Naive thymus-derived CD4-positive, alpha-beta T cell (primary cell): Measurements from ENCODE around the gene AARS2. TPM values are rescaled to one million over a fixed set of nuclear protein-coding genes. Genes with fewer than 3 reads are reported as not detected.

Experiments
- ATAC-seq: fragments of 150-1000 bp; cut with Tn5 transposase; 2 replicates; pipeline ENCODE4 v1.10.0; 2021; ENCODE audit warnings: mild to moderate bottlenecking, moderate library complexity
- CTCF ChIA-PET: fragments of 350-600 bp; sonication (Branson Sonifier 250); formaldehyde crosslinking; loops from one replicate; lab custom pipeline; 2021; ENCODE audit warnings: antibody characterized with exemption; lab: Charles Lee
- POLR2A ChIA-PET: fragments of 350-600 bp; sonication (Branson Sonifier 250); formaldehyde crosslinking; loops from one replicate; lab custom pipeline; 2021; ENCODE audit warnings: antibody characterized with exemption, inconsistent platforms; lab: Charles Lee
- DNase-seq, 9 donors: peaks; one replicate each; pipeline versions ENCODE4 v3.0.0 to v3.0.0-alpha.2; 2020 to 2022; ENCODE audit warnings: mixed read lengths in 1 of 9
- H3K27ac ChIP-seq: one replicate; pipeline ENCODE4 v1.7.0; 2013; ENCODE audit warnings: mild to moderate bottlenecking, low read depth, low read length, moderate library complexity
- H3K27me3 ChIP-seq, 2 donors: one replicate each; pipeline ENCODE4 v1.7.0; 2013; ENCODE audit warnings: low read length in 2 of 2, mild to moderate bottlenecking in 2 of 2, moderate library complexity in 2 of 2; ENCODE audit not compliant: control insufficient read depth in 2 of 2, insufficient read depth in 2 of 2
- H3K36me3 ChIP-seq, 3 experiments: 1 replicate in 2 of 3; 2 replicates in 1 of 3; pipeline ENCODE4 v1.7.0; 2013; ENCODE audit warnings: low read length in 3 of 3, mild to moderate bottlenecking in 3 of 3, moderate library complexity in 1 of 3; ENCODE audit not compliant: insufficient read depth in 3 of 3, control insufficient read depth in 2 of 3
- H3K4me1 ChIP-seq, 2 donors: one replicate each; pipeline ENCODE4 v1.7.0; 2013; ENCODE audit warnings: low read length in 2 of 2, mild to moderate bottlenecking in 2 of 2, moderate library complexity in 1 of 2; ENCODE audit not compliant: control insufficient read depth in 2 of 2, insufficient read depth in 2 of 2
- H3K4me3 ChIP-seq: 2 replicates; pipeline ENCODE4 v1.7.0; 2013; ENCODE audit warnings: mild to moderate bottlenecking, low read length
- H3K9me3 ChIP-seq, 3 experiments: 1 replicate in 2 of 3; 2 replicates in 1 of 3; pipeline ENCODE4 v1.7.0; 2013; ENCODE audit warnings: low read length in 3 of 3; ENCODE audit not compliant: control insufficient read depth in 2 of 3
- H3K27ac Mint-ChIP-seq, 9 donors: one replicate each; pipeline ENCODE4 v1.8.0; 2020 to 2022; ENCODE audit warnings: mixed read lengths in 9 of 9, mild to moderate bottlenecking in 8 of 9, moderate library complexity in 5 of 9, inconsistent platforms in 2 of 9
- H3K27me3 Mint-ChIP-seq, 5 donors: one replicate each; pipeline ENCODE4 v1.8.0; 2021 to 2022; ENCODE audit warnings: mixed read lengths in 5 of 5, mild to moderate bottlenecking in 1 of 5
- H3K36me3 Mint-ChIP-seq, 5 donors: one replicate each; pipeline ENCODE4 v1.8.0; 2020 to 2022; ENCODE audit warnings: mixed read lengths in 5 of 5, mild to moderate bottlenecking in 3 of 5, inconsistent platforms in 1 of 5
- H3K4me1 Mint-ChIP-seq, 7 donors: one replicate each; pipeline ENCODE4 v1.8.0; 2020 to 2022; ENCODE audit warnings: mixed read lengths in 7 of 7, mild to moderate bottlenecking in 3 of 7, inconsistent platforms in 1 of 7
- H3K4me3 Mint-ChIP-seq, 10 donors: one replicate each; pipeline ENCODE4 v1.8.0; 2020 to 2022; ENCODE audit warnings: mild to moderate bottlenecking in 10 of 10, mixed read lengths in 10 of 10, moderate library complexity in 6 of 10, inconsistent platforms in 2 of 10
- H3K9me3 Mint-ChIP-seq, 11 donors: one replicate each; pipeline ENCODE4 v1.8.0; 2020 to 2022; ENCODE audit warnings: mixed read lengths in 11 of 11, mild to moderate bottlenecking in 4 of 11, inconsistent platforms in 1 of 11, moderate library complexity in 1 of 11
- intact Hi-C, 2 donors: fragments of 100-400 bp; cut with micrococcal nuclease; formaldehyde crosslinking; loops; one replicate each; pipeline ENCODE4 v1.15.1; 2023
- polyA plus RNA-seq, 2 donors: library from polyadenylated mRNA; unstranded; fragments of 300-500 nt; fragmentation: Illumina TruSeq; gene quantifications; one replicate each; pipeline ENCODE4 v1.2.3, GENCODE V29; 2021
- total RNA-seq, 6 experiments: library from RNA in 5 of 6; stranded (reverse) in 5 of 6; gene quantifications; 1 replicate in 5 of 6; 2 replicates in 1 of 6; pipeline ENCODE4 v1.2.3 and lab custom pipeline; 2021 to 2026

The AARS2 gene
- total and polyA plus RNA-seq, 7 experiments from 2014 or later = 8.9 to 29.8 (median 19.9) TPM

DNA sequence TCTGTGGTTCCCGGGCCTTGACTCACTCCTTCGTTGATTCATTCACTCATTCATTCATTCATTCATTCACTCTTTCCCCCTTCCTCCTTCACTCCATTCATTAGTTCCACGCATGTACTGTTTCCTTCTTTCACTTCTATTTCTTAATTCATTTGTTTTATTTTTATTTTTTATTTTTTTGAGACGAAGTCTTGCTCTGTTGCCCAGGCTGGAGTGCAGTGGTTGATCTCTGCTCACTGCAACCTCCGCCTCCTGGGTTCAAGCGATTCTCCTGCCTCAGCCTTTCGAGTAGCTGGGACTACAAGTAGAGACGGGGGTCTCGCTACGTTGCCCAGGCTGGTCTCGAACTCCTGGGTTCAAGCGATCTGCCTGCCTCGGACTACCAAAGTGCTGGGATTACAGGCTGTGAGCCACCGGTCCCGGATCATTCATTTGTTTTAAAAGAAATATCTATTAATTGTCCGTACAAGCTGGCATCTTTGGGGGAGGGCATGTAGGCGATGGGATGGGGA, 47.4 kb downstream of the AARS2 start:
- Histone ChIP-seq H3K4me1 (peaks cover 30% of the 10 kb centered on the region in 2 donors), H3K4me3 (peak overlapping the region; percentile 85), H3K9me3 (no peaks in the 10 kb centered on the region), H3K36me3 (peaks cover 0 to 7% (median 0%) of the 10 kb centered on the region in 3 experiments), H3K27me3 (peaks cover 0 to 8% of the 10 kb centered on the region in 2 donors), H3K27ac (peak overlapping the region; percentile 97)
- Mint-ChIP-seq H3K27me3 (peaks cover 15 to 22% (median 17%) of the 10 kb centered on the region in 5 donors), H3K27ac (peak overlapping the region; percentile 77 to 96 (median 91)), H3K9me3 (no peaks in the 10 kb centered on the region), H3K4me3 (peak overlapping the region; percentile 87 to 99 (median 94)), H3K4me1 (peaks cover 32 to 57% (median 43%) of the 10 kb centered on the region in 7 donors), H3K36me3 (peaks cover 0 to 17% (median 4%) of the 10 kb centered on the region in 5 donors)
- intact Hi-C loops = loop anchor here (1.0 to 2.0 kb wide), 9 partner anchors 8 to 138 kb away; partner anchors contain the start of genes CDC5L (in 2 of the 2), SLC29A1 (in 2 of the 2), SLC35B2 (in 2 of the 2) and AARS2 (in 1 of the 2)
- CTCF ChIA-PET = interaction anchor here (1.6 to 5.2 kb wide), 2 partner anchors 10 to 39 kb away, joined by 10 to 50 read pairs; partner anchors contain the start of gene SLC35B2
- POLR2A ChIA-PET = interaction anchor here (1.3 to 3.7 kb wide), 4 partner anchors 11 to 42 kb away, joined by 3 to 33 read pairs (median 10); partner anchors contain the start of genes HSP90AB1 and SLC29A1
- DNase-seq = no peak
- ATAC-seq = no peak

DNA sequence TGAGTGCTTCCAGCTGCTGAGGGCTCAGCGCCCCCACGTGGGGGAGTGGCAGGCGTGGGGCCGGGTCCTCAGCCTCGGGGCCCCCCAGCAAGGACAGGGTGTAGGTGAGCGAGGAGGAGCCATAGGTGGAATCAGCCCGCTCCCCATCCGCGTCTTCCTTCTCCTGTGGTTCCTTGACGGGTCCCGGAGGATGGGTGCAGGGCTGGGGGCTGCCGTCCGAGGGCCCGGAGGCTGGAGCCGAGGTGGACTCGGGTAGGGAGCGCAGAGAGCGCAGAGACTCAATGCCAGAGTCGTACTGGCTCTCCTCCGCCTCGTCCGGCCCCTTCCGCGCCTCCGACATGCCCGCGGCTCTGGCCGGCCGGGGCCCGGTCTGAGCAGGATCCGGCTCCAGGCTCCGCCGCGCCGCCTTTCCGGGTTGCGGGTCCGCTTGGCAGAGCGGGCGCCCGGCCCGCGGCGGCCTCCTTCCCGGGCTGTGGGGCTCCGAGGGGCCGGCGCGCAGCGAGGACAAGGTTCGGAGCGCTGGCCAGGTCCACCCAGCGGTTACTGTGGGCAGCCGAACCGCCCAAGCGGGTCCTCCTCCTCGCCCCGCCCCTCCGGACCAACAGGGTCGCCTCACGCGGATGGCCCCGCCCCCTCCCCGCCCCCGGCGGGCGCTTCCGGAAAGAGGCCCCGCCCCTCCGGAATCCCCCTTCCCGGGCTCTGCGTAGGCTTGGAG, 48.0 kb downstream of the AARS2 start, which contains the start of gene NFKBIE:
Gene NFKBIE, minus strand, starts transcription at position 545 of the 715 bp plus-strand sequence. Its CDS starts 205 bp downstream, at position 340.
- Mint-ChIP-seq H3K27me3 (peaks cover 15 to 22% (median 16%) of the 10 kb centered on the region in 5 donors), H3K9me3 (no peaks in the 10 kb centered on the region), H3K4me3 (peak within 1 kb of the TSS; percentile 87 to 99 (median 94)), H3K36me3 (peaks cover 0 to 18% (median 5%) of the 10 kb centered on the region in 5 donors), H3K27ac (peak within 1 kb of the TSS; percentile 90 to 96 (median 92)), H3K4me1 (peaks cover 32 to 57% (median 43%) of the 10 kb centered on the region in 7 donors)
- Histone ChIP-seq H3K27ac (peak within 1 kb of the TSS; percentile 97), H3K36me3 (peaks cover 0 to 13% (median 0%) of the 10 kb centered on the region in 3 experiments), H3K27me3 (peaks cover 0 to 8% of the 10 kb centered on the region in 2 donors), H3K4me3 (peak within 1 kb of the TSS; percentile 85), H3K9me3 (no peaks in the 10 kb centered on the region), H3K4me1 (peaks cover 30% of the 10 kb centered on the region in 2 donors)
- DNase-seq = peak; percentile 87 to 99 (median 93)
- intact Hi-C loops = loop anchor here (1.0 to 2.0 kb wide), 9 partner anchors 8 to 138 kb away; partner anchors contain the start of genes CDC5L (in 2 of the 2), SLC29A1 (in 2 of the 2), SLC35B2 (in 2 of the 2) and AARS2 (in 1 of the 2)
- ChIA-PET POLR2A (interaction anchor here (1.2 to 3.7 kb wide), 5 partner anchors 10 to 41 kb away, joined by 4 to 33 read pairs (median 8); partner anchors contain the start of genes HSP90AB1 and SLC29A1), CTCF (interaction anchor here (1.0 to 5.2 kb wide), 4 partner anchors 9 to 44 kb away, joined by 3 to 50 read pairs (median 4); partner anchors contain the start of gene HSP90AB1)
- peak; percentile 92 for ATAC-seq

DNA sequence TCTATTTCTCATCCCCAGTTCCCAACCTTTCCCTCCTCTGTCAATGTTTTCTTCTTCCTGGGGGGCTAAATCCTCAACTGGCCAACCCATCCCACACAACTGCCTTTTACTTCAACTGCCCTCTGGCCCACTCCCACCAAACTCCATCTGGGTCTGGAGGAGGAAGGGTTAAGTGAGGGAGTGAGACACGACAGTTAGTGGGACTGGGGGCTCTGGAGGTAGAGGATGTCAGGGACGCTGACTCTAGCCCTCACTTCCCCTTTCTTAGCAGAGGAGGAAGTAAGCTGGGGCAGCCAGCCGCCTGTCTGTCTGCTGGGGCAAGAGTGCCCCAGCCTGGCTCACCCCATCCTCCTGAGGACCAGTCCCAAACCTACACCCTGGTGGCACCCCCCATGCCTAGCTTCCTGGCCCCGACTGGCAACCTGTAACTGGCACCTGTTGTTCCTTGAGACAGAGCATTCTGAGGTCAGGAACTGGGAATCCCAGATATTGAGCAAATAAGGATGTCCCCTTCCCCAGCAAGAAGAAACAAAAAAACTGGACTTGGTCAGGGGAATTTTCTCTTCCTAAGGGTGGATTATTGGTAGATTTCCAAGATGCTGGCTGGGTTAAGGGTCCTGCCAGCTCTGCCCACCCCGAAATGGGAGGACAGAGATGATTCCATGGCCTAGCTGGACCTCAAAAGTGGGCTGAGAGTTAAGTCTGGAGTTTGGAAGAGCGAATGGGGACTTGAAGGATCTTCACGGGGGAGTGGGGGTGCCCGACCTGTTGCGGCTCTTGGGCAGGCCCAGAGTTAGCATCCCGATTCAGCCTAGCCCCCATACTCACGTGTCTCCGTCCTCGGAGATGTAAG, 48.8 kb downstream of the AARS2 start:
- H3K4me3 Mint-ChIP-seq = peak overlapping the region; percentile 81 to 99 (median 94)

DNA sequence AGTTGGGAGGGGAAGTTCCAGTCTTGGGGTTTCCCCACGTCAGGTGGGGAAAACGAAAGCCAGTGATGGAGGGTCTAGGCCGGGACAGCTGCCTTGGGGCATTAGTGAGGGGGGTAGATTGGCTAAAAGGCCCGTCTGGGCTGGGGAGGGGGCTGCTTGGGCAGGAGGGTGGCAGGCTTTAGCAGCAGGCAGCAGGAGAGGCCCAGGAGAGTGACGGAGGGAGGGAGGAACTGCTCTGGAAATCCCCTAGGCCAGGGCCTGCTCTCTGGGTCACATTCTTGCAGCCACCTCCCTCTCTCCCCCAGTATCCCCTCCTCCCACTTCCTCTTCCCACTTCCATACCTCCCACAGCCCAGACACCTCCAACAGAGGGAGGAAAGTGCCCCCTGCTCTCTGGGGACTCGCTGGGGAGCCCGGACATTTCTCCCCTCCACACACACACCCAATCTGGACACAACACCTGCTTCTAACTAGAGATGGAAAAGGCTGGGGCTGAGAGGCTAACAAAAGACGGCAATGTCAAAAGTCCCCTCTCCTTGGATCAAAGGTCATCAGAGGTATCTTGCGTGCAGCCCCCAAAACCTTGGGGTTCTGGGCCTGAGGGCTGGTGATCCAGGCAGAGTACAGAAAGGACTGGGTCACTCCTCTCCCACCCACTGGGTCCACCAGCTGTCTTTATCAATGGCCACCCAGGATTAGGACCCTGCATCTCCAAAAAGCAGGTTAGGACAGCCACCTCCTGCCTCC, 49.6 kb downstream of the AARS2 start:
- Histone ChIP-seq H3K27me3 (peaks cover 0 to 3% of the 10 kb centered on the region in 2 donors), H3K4me1 (peaks cover 30% of the 10 kb centered on the region in 2 donors), H3K9me3 (no peaks in the 10 kb centered on the region), H3K4me3 (peak overlapping the region; percentile 85), H3K36me3 (peaks cover 0 to 24% (median 0%) of the 10 kb centered on the region in 3 experiments), H3K27ac (peak overlapping the region; percentile 97)
- Mint-ChIP-seq H3K27ac (peak overlapping the region; percentile 90 to 96 (median 92)), H3K27me3 (peaks cover 0 to 5% (median under 1%) of the 10 kb centered on the region in 5 donors), H3K4me1 (peaks cover 30 to 49% (median 38%) of the 10 kb centered on the region in 7 donors), H3K4me3 (peak overlapping the region; percentile 81 to 99 (median 94)), H3K36me3 (peaks cover 0 to 22% (median 5%) of the 10 kb centered on the region in 5 donors), H3K9me3 (no peaks in the 10 kb centered on the region)
- peak in 1 of 9 donors; percentile 42 for DNase-seq
- CTCF ChIA-PET = no interaction called here
- POLR2A ChIA-PET = interaction anchor here (1.6 to 3.7 kb wide), 5 partner anchors 9 to 21 kb away, joined by 4 to 35 read pairs (median 12); partner anchors contain the start of gene HSP90AB1
- ATAC-seq = peak; percentile 28
- intact Hi-C loops = loop anchor here in 1 of 2 donors (2.0 kb wide), 2 partner anchors 25 to 123 kb away; partner anchors contain the start of gene CDC5L

More for the DNA sequence above, 48.8 kb downstream of the AARS2 start:
- peaks cover 7 to 14% (median 9%) of the 10 kb centered on the region in 5 donors for H3K27me3 Mint-ChIP-seq
- Histone ChIP-seq H3K36me3 (peaks cover 0 to 18% (median 0%) of the 10 kb centered on the region in 3 experiments), H3K27ac (peak overlapping the region; percentile 97), H3K4me3 (peak overlapping the region; percentile 85), H3K4me1 (peaks cover 30% of the 10 kb centered on the region in 2 donors), H3K9me3 (no peaks in the 10 kb centered on the region), H3K27me3 (peaks cover 0 to 3% of the 10 kb centered on the region in 2 donors)
- POLR2A ChIA-PET = interaction anchor here (1.2 to 3.7 kb wide), 5 partner anchors 9 to 41 kb away, joined by 4 to 33 read pairs (median 8); partner anchors contain the start of genes HSP90AB1 and SLC29A1
- H3K9me3 Mint-ChIP-seq = no peaks in the 10 kb centered on the region
- peaks cover 0 to 18% (median 5%) of the 10 kb centered on the region in 5 donors for H3K36me3 Mint-ChIP-seq
- peak overlapping the region; percentile 90 to 96 (median 92) for H3K27ac Mint-ChIP-seq
- CTCF ChIA-PET = interaction anchor here (0.7 to 1.2 kb wide), 4 partner anchors 8 to 44 kb away, joined by 3 to 5 read pairs (median 4); partner anchors contain the start of gene HSP90AB1
- intact Hi-C loops = loop anchor here (1.0 to 2.0 kb wide), 9 partner anchors 7 to 137 kb away; partner anchors contain the start of genes CDC5L (in 2 of the 2), SLC29A1 (in 2 of the 2), SLC35B2 (in 2 of the 2) and AARS2 (in 1 of the 2)
- ATAC-seq = peak; percentile 31
- peaks cover 30 to 51% (median 36%) of the 10 kb centered on the region in 7 donors for H3K4me1 Mint-ChIP-seq
- no peak for DNase-seq
